GM13976 (cell line): Measurements from ENCODE around the gene CNOT3.

ENCODE experiments used
- DNase-seq: peaks from one replicate; pipeline ENCODE4 v3.0.0; 2012; ENCODE audit warnings: low spot score
- CTCF ChIP-seq: IDR thresholded peaks from 2 replicates; pipeline ENCODE4 v1.5.1; 2012; ENCODE audit warnings: borderline replicate concordance, mild to moderate bottlenecking; ENCODE audit not compliant: insufficient read depth; ENCODE audit errors: extremely low read depth, missing control alignments, control extremely low read depth
- in situ Hi-C: fragments of 300-500 bp; cut with MboI; formaldehyde crosslinking; loops from one replicate; pipeline ENCODE4 v1.12.0; 2022; ENCODE audit warnings: low sequenced_read_pairs, mixed read lengths, inconsistent platforms; ENCODE audit not compliant: unreplicated experiment

CNOT3 gene

GRCh38 chr19:54172471-54173358 is 35.2 kb downstream of the CNOT3 start, which contains the start of gene TMC4:
TMC4 (minus strand) TSS chr19:54173160; CDS start chr19:54173117, 43 bp downstream.
- in situ Hi-C loops, result no loop called here
- DNase-seq, result no peak
- TF ChIP-seq CTCF, result no peak

GRCh38 chr19:54173359-54173699 is 35.8 kb downstream of the CNOT3 start:
- TF ChIP-seq CTCF, result no peak
- in situ Hi-C loops, result no loop called here
- no peak for DNase-seq

- no peak for TF ChIP-seq CTCF
- in situ Hi-C loops, result no loop called here
- no peak for DNase-seq
Measured at GRCh38 chr19:54173951-54174834, 36.6 kb downstream of the CNOT3 start.

GRCh38 chr19:54178581-54179261 is 41.2 kb downstream of the CNOT3 start:
- TF ChIP-seq CTCF, result no peak
- in situ Hi-C loops, result no loop called here
- no peak for DNase-seq

- no peak for DNase-seq
- in situ Hi-C loops, result no loop called here
Measured at GRCh38 chr19:54179262-54179852, 41.8 kb downstream of the CNOT3 start.

More at GRCh38 chr19:54179262-54179852, 41.8 kb downstream of the CNOT3 start:
- no peak for TF ChIP-seq CTCF
